HG03442 (cell line): ENCODE measurements around the gene VAT1L.

ENCODE experiments used
- ATAC-seq: cut with Tn5 transposase; IDR thresholded peaks from one replicate; pipeline ENCODE4 v1.9.1; 2021; ENCODE audit warnings: mild to moderate bottlenecking, moderate library complexity; ENCODE audit not compliant: unreplicated experiment

Gene VAT1L

GRCh38 chr16:77781091-77781490 is 7.3 kb upstream of the VAT1L start:
- ATAC-seq: no peak

- ATAC-seq: no peak
Measured at GRCh38 chr16:77782694-77783093, 5.7 kb upstream of the VAT1L start.

GRCh38 chr16:77784441-77785372 is 3.7 kb upstream of the VAT1L start:
- ATAC-seq: no peak

- no peak for ATAC-seq
Measured at GRCh38 chr16:77785373-77785764, 3.0 kb upstream of the VAT1L start.

GRCh38 chr16:77786186-77786847 is 2.0 kb upstream of the VAT1L start:
- no peak for ATAC-seq

GRCh38 chr16:77787452-77787851 is 912 bp upstream of the VAT1L start:
- no peak for ATAC-seq

- no peak for ATAC-seq
Measured at GRCh38 chr16:77789085-77790008, 983 bp downstream of the VAT1L start.

GRCh38 chr16:77790009-77790372 is 1.6 kb downstream of the VAT1L start:
- ATAC-seq: no peak

GRCh38 chr16:77790912-77791311 is 2.5 kb downstream of the VAT1L start:
- ATAC-seq: no peak

GRCh38 chr16:77793417-77793816 is 5.1 kb downstream of the VAT1L start:
- ATAC-seq: no peak

GRCh38 chr16:77794586-77794985 is 6.2 kb downstream of the VAT1L start:
- ATAC-seq: no peak

GRCh38 chr16:77801817-77802216 is 13.5 kb downstream of the VAT1L start:
- no peak for ATAC-seq

- no peak for ATAC-seq
Measured at GRCh38 chr16:77805398-77805797, 17.0 kb downstream of the VAT1L start.

GRCh38 chr16:77807021-77807420 is 18.7 kb downstream of the VAT1L start:
- no peak for ATAC-seq

GRCh38 chr16:77812856-77813500 is 24.6 kb downstream of the VAT1L start:
- ATAC-seq: no peak

GRCh38 chr16:77816293-77816692 is 27.9 kb downstream of the VAT1L start:
- ATAC-seq: no peak

GRCh38 chr16:77820340-77820739 is 32.0 kb downstream of the VAT1L start:
- ATAC-seq: no peak

- no peak for ATAC-seq
Measured at GRCh38 chr16:77822661-77823060, 34.3 kb downstream of the VAT1L start.

GRCh38 chr16:77823067-77823466 is 34.7 kb downstream of the VAT1L start:
- ATAC-seq: no peak

GRCh38 chr16:77825196-77825595 is 36.8 kb downstream of the VAT1L start:
- no peak for ATAC-seq

- no peak for ATAC-seq
Measured at GRCh38 chr16:77827032-77827431, 38.7 kb downstream of the VAT1L start.
